ENCODE results near the gene DLG5. TPM values are rescaled to one million over a fixed set of nuclear protein-coding genes. Genes with fewer than 3 reads are reported as not detected.

DLG5 gene, protein sequence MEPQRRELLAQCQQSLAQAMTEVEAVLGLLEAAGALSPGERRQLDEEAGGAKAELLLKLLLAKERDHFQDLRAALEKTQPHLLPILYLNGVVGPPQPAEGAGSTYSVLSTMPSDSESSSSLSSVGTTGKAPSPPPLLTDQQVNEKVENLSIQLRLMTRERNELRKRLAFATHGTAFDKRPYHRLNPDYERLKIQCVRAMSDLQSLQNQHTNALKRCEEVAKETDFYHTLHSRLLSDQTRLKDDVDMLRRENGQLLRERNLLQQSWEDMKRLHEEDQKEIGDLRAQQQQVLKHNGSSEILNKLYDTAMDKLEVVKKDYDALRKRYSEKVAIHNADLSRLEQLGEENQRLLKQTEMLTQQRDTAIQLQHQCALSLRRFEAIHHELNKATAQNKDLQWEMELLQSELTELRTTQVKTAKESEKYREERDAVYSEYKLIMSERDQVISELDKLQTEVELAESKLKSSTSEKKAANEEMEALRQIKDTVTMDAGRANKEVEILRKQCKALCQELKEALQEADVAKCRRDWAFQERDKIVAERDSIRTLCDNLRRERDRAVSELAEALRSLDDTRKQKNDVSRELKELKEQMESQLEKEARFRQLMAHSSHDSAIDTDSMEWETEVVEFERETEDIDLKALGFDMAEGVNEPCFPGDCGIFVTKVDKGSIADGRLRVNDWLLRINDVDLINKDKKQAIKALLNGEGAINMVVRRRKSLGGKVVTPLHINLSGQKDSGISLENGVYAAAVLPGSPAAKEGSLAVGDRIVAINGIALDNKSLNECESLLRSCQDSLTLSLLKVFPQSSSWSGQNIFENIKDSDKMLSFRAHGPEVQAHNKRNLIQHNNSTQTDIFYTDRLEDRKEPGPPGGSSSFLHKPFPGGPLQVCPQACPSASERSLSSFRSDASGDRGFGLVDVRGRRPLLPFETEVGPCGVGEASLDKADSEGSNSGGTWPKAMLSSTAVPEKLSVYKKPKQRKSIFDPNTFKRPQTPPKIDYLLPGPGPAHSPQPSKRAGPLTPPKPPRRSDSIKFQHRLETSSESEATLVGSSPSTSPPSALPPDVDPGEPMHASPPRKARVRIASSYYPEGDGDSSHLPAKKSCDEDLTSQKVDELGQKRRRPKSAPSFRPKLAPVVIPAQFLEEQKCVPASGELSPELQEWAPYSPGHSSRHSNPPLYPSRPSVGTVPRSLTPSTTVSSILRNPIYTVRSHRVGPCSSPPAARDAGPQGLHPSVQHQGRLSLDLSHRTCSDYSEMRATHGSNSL (N-terminal part only)
- total RNA-seq (2011; cell fraction: chromatin; rRNA removed; ENCODE audit: low replicate concordance) = 91.9 and 204 TPM in 2 replicates
- total RNA-seq (2011; cell fraction: nucleolus; rRNA removed) = 90.6 and 92.5 TPM in 2 replicates
- total RNA-seq (2011; cell fraction: nucleoplasm; rRNA removed) = 67.2 and 68.6 TPM in 2 replicates
- 10.1 and 13.6 TPM in 2 replicates for total RNA-seq (2014; rRNA removed)
- total RNA-seq (2014; rRNA removed; fragmentation: Illumina TruSeq; extraction: Trizol) = 9.2 and 9.6 TPM in 2 replicates
- 11.0 and 11.2 TPM in 2 replicates for total RNA-seq (2015; rRNA removed; fragmentation: Illumina TruSeq; extraction: Trizol)
- total RNA-seq (2021) = 24.0 and 26.8 TPM in 2 replicates
- 8.8 and 11.9 TPM in 2 replicates for polyA plus RNA-seq (2011; rRNA removed)
- 8.1 and 10.6 TPM in 2 replicates for polyA plus RNA-seq (2011; cell fraction: cytosol; rRNA removed)
- polyA plus RNA-seq (2011; cell fraction: nucleus; rRNA removed) = 72.9 and 124 TPM in 2 replicates
- 16.0 and 23.5 TPM in 2 replicates for polyA plus RNA-seq (2012)
- 17.9 and 18.8 TPM in 2 replicates for polyA plus RNA-seq (2014; fragmentation: Illumina TruSeq; extraction: Trizol)
- polyA plus RNA-seq (2014; fragmentation: Nextera tagmentation; extraction: Ambion mirVana) = 1 to 10 TPM; 1.4 to 1.5 TPM
- 17.2 and 17.3 TPM in 2 replicates for polyA plus RNA-seq (2014; rRNA removed)
- 11.9 and 15.3 TPM in 2 replicates for polyA minus RNA-seq (2011; rRNA and poly(A)+ RNA removed)
- 7.3 and 10.1 TPM in 2 replicates for polyA minus RNA-seq (2011; cell fraction: cytosol; rRNA and poly(A)+ RNA removed)
- polyA minus RNA-seq (2011; cell fraction: nucleus; rRNA and poly(A)+ RNA removed) = 27.9 and 33.8 TPM in 2 replicates
- percentile 71 among the genes with signal in this experiment for Bru-seq, nascent RNA
- percentile 71 among the genes with signal in this experiment for BruChase-seq, experiment 1, labeled RNA remaining after a 2-hour chase
- percentile 69 among the genes with signal in this experiment for BruChase-seq, experiment 2, labeled RNA remaining after a 6-hour chase
- long read RNA-seq, experiment 1, full-length matches to known transcripts = 5 of 82 reads
- long read RNA-seq, experiment 1, partial matches to known transcripts = 23 of 82 reads
- long read RNA-seq, experiment 1, other reads (novel, unspliced or antisense) = 54 of 82 reads
- long read RNA-seq, experiment 2, partial matches to known transcripts = 3 of 14 reads
- long read RNA-seq, experiment 2, other reads (novel, unspliced or antisense) = 10 of 14 reads
- long read RNA-seq, experiment 3, partial matches to known transcripts = 0 of 2 reads
- long read RNA-seq, experiment 3, other reads (novel, unspliced or antisense) = 1 of 2 reads

DNA sequence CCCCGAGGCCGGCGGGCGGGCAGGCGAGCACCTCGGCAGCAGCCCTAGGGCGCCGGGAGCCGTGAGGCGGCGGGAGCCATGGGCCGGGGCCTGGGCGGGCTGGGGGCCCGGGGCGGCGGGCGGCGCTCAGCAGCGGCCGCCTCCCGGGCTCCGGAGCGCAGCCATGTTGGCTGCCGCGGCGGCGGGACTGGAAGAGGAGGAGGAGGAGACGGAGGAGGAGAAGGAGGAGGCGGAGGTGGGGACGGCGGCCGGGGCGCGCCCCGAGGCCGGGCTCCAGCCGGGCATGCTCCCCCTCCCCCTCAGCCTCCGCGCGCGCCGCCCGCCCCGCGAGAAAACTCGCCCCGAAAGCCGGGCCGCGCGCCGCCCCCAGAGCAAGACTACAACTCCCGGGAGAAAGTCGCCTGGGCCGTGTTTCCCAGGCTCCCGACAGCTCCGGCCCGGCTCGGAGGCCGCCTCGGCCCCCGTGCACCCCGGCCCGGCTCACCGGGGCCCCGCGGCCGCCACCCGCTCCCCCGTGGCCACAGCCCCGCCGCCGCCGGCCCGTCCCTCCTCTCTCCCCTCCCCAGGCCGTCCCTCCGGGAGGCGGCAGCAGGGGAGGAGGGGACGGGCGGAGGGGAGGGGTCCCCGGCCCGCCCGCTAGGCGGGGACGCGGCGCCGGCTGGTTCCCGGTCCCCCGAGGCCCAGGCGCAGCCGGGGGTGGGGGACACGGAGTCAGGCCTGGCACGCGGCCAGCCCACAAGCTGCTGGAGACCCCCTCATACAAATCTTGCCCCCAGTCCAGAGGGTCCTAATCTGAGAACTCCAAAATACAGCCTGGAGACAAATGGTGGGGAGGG is at the start of gene DLG5:
TSS of gene DLG5 (minus strand) at position 190 of the 836 bp plus-strand sequence. CDS start 235 bp downstream, outside the sequence.
- Histone ChIP-seq H3K27me3 (ENCODE audit: control insufficient read depth in 2 of 2, insufficient read depth in 2 of 2, low read length in 2 of 2) (no peaks in the 10 kb centered on the region), H4K20me1 (replicated peaks; ENCODE audit: control insufficient read depth, insufficient read depth, low read length) (peaks cover 10% of the 10 kb centered on the region; the same call in 1 of the 2 replicates), H3K27ac (ENCODE audit: extremely low read depth, low read depth, low read length) (peak within 1 kb of the TSS; percentile 75), H3K36me3 (ENCODE audit: control insufficient read depth, insufficient read depth, low read length) (peaks cover 7% of the 10 kb centered on the region; the same call in 1 of the 3 replicates), H3K9me1 (ENCODE audit: control insufficient read depth, insufficient read depth, low read length) (no peaks in the 10 kb centered on the region), H3K9me3 (replicated peaks; ENCODE audit: control insufficient read depth, insufficient read depth, low read depth, low read length) (no peaks in the 10 kb centered on the region), H3K9ac (ENCODE audit: insufficient read depth in 1 of 2, low read depth in 2 of 2, low read length in 2 of 2) (peak within 1 kb of the TSS; percentile 73 to 99), H2AFZ (ENCODE audit: low read depth, low read length) (peak within 1 kb of the TSS; percentile 94), H3K4me1 (replicated peaks in 1 of 2; ENCODE audit: control insufficient read depth in 2 of 2, insufficient read depth in 2 of 2, low read length in 2 of 2) (peaks cover 34 to 36% of the 10 kb centered on the region in 2 experiments; a peak in 4 of 5 replicates), H3K4me3 (peak within 1 kb of the TSS; percentile 71), H3K79me2 (ENCODE audit: control insufficient read depth, insufficient read depth, low read length) (peaks cover 44% of the 10 kb centered on the region), H3K4me2 (ENCODE audit: insufficient read depth, low read length) (peak within 1 kb of the TSS; percentile 89)
- DNase-seq (ENCODE audit: extremely low read depth in 1 of 4, low spot score in 3 of 4) (peak; percentile 80 to 91 (median 86)), ATAC-seq (peak; percentile 64), FAIRE-seq (no peak)
- intact Hi-C loops (cut with micrococcal nuclease) (loop anchor here (5.0 kb wide), 2 partner anchors 46 to 79 kb away; no protein-coding TSS in a partner anchor), in situ Hi-C loops (cut with MboI) (no loop called here)
- ChIA-PET CTCF (ENCODE audit: low intra/inter-chr PET ratio) (no interaction called here), POLR2A (interaction anchor here (0.6 to 10.4 kb wide), 7 partner anchors 8 to 393 kb away, joined by 3 to 89 read pairs (median 6); no protein-coding TSS in a partner anchor)
- 0% methylated on average over 7 of the region's 95 CpGs for WGBS (ENCODE audit: insufficient coverage, low coverage, missing lambda C conversion rate)
- BruUV-seq (replicated peaks) = no TSS peak
- TF ChIP-seq PCBP1 (IDR thresholded peaks at IDR 0.05; ENCODE audit: low read depth, low read length, poor library complexity, severe bottlenecking) (peak; percentile 47), MAZ (CRISPR knock-in tag; conservative IDR thresholded peaks at IDR 0.05 in 1 of 2, IDR thresholded peaks at IDR 0.05 in 1 of 2) (peak in 1 of 2 experiments; percentile 57; a peak in 3 of 4 replicates), SIN3B (IDR thresholded peaks at IDR 0.05; ENCODE audit: low read depth) (peak; percentile 59), SMAD1 (IDR thresholded peaks at IDR 0.05; ENCODE audit: low read depth, low read length, partially characterized antibody) (no peak), HOMEZ (CRISPR knock-in tag; IDR thresholded peaks at IDR 0.05) (no peak), TAF1 (IDR thresholded peaks at IDR 0.05; ENCODE audit: control insufficient read depth, extremely low read depth, insufficient read depth, low read length, severe bottlenecking) (peak; percentile 53)
